Measurements from ENCODE around the gene CLDN34.

CLDN34 gene

DNA sequence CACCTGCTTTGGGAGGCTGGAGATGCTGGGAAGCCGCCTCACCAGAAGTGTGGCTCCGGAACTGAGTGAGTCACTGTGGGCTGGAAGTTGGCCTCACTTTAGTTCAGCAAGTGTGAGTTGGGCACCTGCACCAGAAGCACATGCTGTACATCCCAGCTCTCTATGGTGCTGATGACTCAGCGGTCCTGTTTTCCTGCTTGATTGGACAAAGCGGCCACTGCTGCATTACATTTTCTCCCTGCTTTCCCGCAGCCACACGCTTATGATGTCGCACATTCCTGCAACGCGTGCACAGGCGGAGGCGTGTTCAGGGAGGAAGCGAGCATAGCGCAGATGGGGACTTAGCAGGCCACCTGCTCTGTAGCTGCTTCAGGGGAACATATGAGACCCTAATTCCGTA lies 26.7 kb upstream of the CLDN34 start:
- TF ChIP-seq, protein P1, sequence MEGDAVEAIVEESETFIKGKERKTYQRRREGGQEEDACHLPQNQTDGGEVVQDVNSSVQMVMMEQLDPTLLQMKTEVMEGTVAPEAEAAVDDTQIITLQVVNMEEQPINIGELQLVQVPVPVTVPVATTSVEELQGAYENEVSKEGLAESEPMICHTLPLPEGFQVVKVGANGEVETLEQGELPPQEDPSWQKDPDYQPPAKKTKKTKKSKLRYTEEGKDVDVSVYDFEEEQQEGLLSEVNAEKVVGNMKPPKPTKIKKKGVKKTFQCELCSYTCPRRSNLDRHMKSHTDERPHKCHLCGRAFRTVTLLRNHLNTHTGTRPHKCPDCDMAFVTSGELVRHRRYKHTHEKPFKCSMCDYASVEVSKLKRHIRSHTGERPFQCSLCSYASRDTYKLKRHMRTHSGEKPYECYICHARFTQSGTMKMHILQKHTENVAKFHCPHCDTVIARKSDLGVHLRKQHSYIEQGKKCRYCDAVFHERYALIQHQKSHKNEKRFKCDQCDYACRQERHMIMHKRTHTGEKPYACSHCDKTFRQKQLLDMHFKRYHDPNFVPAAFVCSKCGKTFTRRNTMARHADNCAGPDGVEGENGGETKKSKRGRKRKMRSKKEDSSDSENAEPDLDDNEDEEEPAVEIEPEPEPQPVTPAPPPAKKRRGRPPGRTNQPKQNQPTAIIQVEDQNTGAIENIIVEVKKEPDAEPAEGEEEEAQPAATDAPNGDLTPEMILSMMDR (IDR thresholded peaks at IDR 0.05; ENCODE audit: insufficient read depth, low read length, poor library complexity, severe bottlenecking): no peak
- Histone ChIP-seq H3K36me3 (ENCODE audit: control insufficient read depth, insufficient read depth, low read length) (no peaks in the 10 kb centered on the region), H3K4me3 (replicated peaks; ENCODE audit: low read depth, low read length) (no peak overlapping the region), H3K27me3 (replicated peaks; ENCODE audit: control insufficient read depth, insufficient read depth, low read length) (no peaks in the 10 kb centered on the region; the same call in 1 of the 2 replicates)
- no peak for DNase-seq (ENCODE audit: extremely low read depth, insufficient read length)

DNA sequence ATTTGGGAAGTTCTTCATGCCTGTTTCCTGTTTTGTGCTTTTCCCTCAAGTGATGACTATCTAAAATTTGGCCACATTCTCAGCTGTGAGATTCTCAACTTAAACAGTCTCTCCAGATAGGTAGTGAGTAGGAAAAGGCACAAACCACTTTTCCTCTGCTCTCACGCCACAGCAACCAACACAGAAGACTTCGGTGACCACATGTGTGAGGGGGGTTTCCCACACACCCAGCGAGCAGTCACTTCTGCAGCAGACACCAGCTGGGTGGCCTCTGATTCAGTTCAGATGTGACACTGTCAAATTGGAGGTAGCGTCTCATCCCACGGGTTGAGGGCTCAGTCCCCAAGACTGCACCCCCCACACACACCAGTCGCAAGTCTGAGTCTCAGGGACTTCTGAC lies 25.1 kb upstream of the CLDN34 start:
- TF ChIP-seq, protein P1 (IDR thresholded peaks at IDR 0.05; ENCODE audit: insufficient read depth, low read length, poor library complexity, severe bottlenecking): no peak
- DNase-seq (ENCODE audit: extremely low read depth, insufficient read length): peak; percentile 80
- no peaks in the 10 kb centered on the region for H3K36me3 ChIP-seq (ENCODE audit: control insufficient read depth, insufficient read depth, low read length)
- H3K27me3 ChIP-seq (replicated peaks; ENCODE audit: control insufficient read depth, insufficient read depth, low read length): no peaks in the 10 kb centered on the region; the same call in 1 of the 2 replicates
- no peak overlapping the region for H3K4me3 ChIP-seq (replicated peaks; ENCODE audit: low read depth, low read length)

DNA sequence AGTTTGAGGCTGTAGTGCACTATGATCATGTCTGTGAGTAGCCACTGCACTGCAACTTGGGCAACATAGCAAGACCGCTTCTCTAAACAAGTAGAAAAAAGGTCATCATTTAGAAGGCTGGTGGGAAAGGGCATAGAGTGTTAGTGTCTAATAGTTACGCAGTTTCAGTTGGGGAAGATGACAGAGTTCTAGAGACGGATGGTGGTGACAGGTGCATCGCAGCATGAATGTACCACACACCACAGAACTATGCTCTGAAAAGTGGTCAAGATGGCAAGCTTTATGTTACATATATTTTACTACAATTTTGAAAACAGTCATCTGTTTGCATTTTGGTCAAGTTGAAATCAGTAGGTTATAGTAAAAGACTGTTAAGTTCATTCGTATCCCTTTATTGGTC lies 23.7 kb upstream of the CLDN34 start:
- no peak for DNase-seq (ENCODE audit: extremely low read depth, insufficient read length)
- no peaks in the 10 kb centered on the region; the same call in 1 of the 2 replicates for H3K27me3 ChIP-seq (replicated peaks; ENCODE audit: control insufficient read depth, insufficient read depth, low read length)
- H3K4me3 ChIP-seq (replicated peaks; ENCODE audit: low read depth, low read length): no peak overlapping the region
- H3K36me3 ChIP-seq (ENCODE audit: control insufficient read depth, insufficient read depth, low read length): no peaks in the 10 kb centered on the region
- TF ChIP-seq, protein P1 (IDR thresholded peaks at IDR 0.05; ENCODE audit: insufficient read depth, low read length, poor library complexity, severe bottlenecking): no peak

DNA sequence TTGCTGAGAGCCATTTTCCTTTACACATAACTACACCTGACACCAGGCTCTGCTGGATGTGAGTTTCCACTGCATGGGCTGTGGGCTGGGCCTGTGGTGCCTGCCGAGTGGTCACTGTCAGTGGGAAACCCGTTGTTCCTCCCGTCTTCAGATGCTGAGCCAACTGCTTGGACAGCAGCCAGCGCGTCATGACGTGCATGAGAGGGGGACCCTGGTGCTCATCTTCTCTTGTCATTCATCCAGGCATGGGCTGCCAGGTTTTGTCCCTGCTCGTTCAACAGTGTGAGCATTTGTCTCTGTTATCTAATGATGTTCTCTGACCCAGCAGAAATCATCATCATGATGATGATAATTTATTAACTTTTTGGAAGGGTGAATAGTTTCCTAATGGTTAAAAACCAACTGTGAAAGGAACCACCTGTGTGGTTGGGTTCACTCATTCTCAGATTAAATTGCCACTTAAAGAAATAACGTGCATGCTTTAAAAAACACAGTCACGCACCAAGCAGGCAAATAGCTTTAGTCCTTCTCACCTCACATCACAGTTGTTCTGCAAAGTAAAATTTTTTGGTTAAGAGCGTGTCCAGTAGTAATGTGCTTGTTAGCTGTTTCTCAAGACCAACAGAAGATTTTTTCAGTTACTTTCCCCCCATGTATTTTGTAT lies 19.9 kb upstream of the CLDN34 start:
- no peak for DNase-seq (ENCODE audit: extremely low read depth, insufficient read length)
- TF ChIP-seq, protein P1 (IDR thresholded peaks at IDR 0.05; ENCODE audit: insufficient read depth, low read length, poor library complexity, severe bottlenecking): no peak
- Histone ChIP-seq H3K4me3 (replicated peaks; ENCODE audit: low read depth, low read length) (no peak overlapping the region), H3K27me3 (replicated peaks; ENCODE audit: control insufficient read depth, insufficient read depth, low read length) (no peaks in the 10 kb centered on the region; the same call in 1 of the 2 replicates), H3K36me3 (ENCODE audit: control insufficient read depth, insufficient read depth, low read length) (no peaks in the 10 kb centered on the region)

DNA sequence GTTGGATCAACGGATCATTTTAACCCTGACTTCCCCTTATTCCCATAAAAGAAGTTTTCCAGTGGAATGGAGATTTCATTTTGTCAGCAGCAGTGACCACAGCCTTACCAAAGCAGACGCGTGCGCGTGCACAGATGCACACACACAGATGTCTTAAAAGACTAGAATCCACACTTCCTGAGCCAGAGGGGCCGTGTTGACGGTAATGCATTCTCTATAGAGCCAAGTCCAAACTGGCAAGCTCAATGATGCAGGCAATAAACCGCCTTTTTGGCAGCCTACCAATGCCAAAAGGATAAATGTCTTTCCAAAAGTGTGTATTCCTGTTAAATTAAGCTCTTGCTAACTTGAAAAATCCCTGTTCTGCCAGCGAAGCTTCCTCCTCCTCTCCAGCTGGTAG lies 18.8 kb upstream of the CLDN34 start:
- H3K4me3 ChIP-seq (replicated peaks; ENCODE audit: low read depth, low read length): no peak overlapping the region
- TF ChIP-seq, protein P1 (IDR thresholded peaks at IDR 0.05; ENCODE audit: insufficient read depth, low read length, poor library complexity, severe bottlenecking): no peak

More for the DNA sequence above, 18.8 kb upstream of the CLDN34 start:
- H3K27me3 ChIP-seq (replicated peaks; ENCODE audit: control insufficient read depth, insufficient read depth, low read length): no peaks in the 10 kb centered on the region; the same call in 1 of the 2 replicates
- H3K36me3 ChIP-seq (ENCODE audit: control insufficient read depth, insufficient read depth, low read length): no peaks in the 10 kb centered on the region
- no peak for DNase-seq (ENCODE audit: extremely low read depth, insufficient read length)

Measured in GM06990 (cell line).